Adrenal gland (tissue), 12 donors: ENCODE measurements around the gene PLXNA2. TPM values are rescaled to one million over a fixed set of nuclear protein-coding genes. Genes with fewer than 3 reads are reported as not detected.

Experiments used
- DNase-seq, 7 donors: peaks; one replicate each; pipeline ENCODE4 v3.0.0-alpha.2; 2019 to 2020
- H3K27ac ChIP-seq, 5 donors: fragments of 200-600 bp; sonication (generic) in 4 of 5; 1 replicate in 3 of 5; 2 replicates in 2 of 5; pipeline versions ENCODE4 v1.5.1 to v1.8.0; 2016 to 2020; ENCODE audit warnings: mild to moderate bottlenecking in 1 of 5
- H3K27me3 ChIP-seq: fragments of 200-600 bp; 2 replicates; pipeline ENCODE4 v1.8.0; 2021
- H3K36me3 ChIP-seq, 2 donors: fragments of 200-600 bp; replicated peaks in 1 of 2; 1 replicate in 1 of 2; 2 replicates in 1 of 2; pipeline versions ENCODE4 v1.5.1 to v1.8.0; 2018 to 2022
- H3K4me1 ChIP-seq, 2 donors: fragments of 200-600 bp; replicated peaks in 1 of 2; 1 replicate in 1 of 2; 2 replicates in 1 of 2; pipeline versions ENCODE4 v1.5.1 to v1.8.0; 2018 to 2021
- H3K4me3 ChIP-seq, 4 donors: fragments of 200-600 bp; sonication (generic) in 3 of 4; one replicate each; pipeline ENCODE4 v1.5.1; 2016 to 2018
- H3K9me3 ChIP-seq, 3 donors: fragments of 200-600 bp; sonication (generic) in 1 of 3; replicated peaks in 1 of 3; 1 replicate in 2 of 3; 2 replicates in 1 of 3; pipeline versions ENCODE4 v1.5.1 to v1.8.0; 2016 to 2021
- CTCF ChIP-seq, 6 experiments: fragments of 450-650 bp in 4 of 6; fragments of 200-600 bp in 2 of 6; sonication (generic) in 1 of 6; IDR thresholded peaks; 1 replicate in 5 of 6; 2 replicates in 1 of 6; pipeline versions ENCODE4 v1.5.1 to v1.8.0; 2016 to 2021; ENCODE audit warnings: antibody characterized with exemption in 6 of 6, mild to moderate bottlenecking in 2 of 6, moderate library complexity in 1 of 6
- POLR2A ChIP-seq, 2 donors: fragments of 450-650 bp; IDR thresholded peaks; one replicate each; pipeline ENCODE4 v1.6.1; 2017; ENCODE audit warnings: antibody characterized with exemption in 2 of 2, mild to moderate bottlenecking in 2 of 2, moderate library complexity in 1 of 2
- WGBS, 4 donors: extraction: QIAGEN DNeasy Blood & Tissue Kit in 2 of 4; methylation state at CpG; one replicate each; pipeline versions ENCODE4 v1.1.5 to v1.1.7; 2013 to 2017; 5-methylcytosine and 5-hydroxymethylcytosine counted together
- intact Hi-C, 2 donors: fragments of 100-400 bp; cut with DNase I; formaldehyde crosslinking; loops; one replicate each; pipeline versions ENCODE4 v1.14.1 to v1.15.0; 2022 to 2023
- polyA plus RNA-seq, 3 donors: library from polyadenylated mRNA; stranded (reverse); fragments of 200-250 nt in 2 of 3; fragments of 350-450 nt in 1 of 3; fragmentation: Illumina TruSeq in 1 of 3; extraction: RNeasy Lipid Tissue Mini Kit (QIAGEN cat#74804) in 1 of 3; gene quantifications; one replicate each; pipeline ENCODE4 v1.2.3, GENCODE V29; 2013 to 2014
- total RNA-seq, 9 donors: library from RNA; depleted of rRNA in 4 of 9; stranded (reverse); fragments of >200 nt in 4 of 9; fragments of 120-200 nt in 1 of 9; fragmentation: NEBNext Ultra II Directional in 1 of 9; extraction: Animal tissue kit (Norgen Biotek cat#: 25700) in 1 of 9; gene quantifications; one replicate each; pipeline versions ENCODE4 v1.1.0 to v1.2.4, GENCODE V29; 2013 to 2023
- donor health status: healthy with polysubstance abuse.
- donor health status: Bipolar disorder and iron deficiency.
- donor health status: DM: yes; HTN: yes; CAD: no.
- donor health status: DM: no; HTN: no; CAD: no.
- donor health status: DM: no; HTN: no; CAD: no.
- donor health status: DM: yes; HTN: yes; CAD: no.

Gene PLXNA2
- total and polyA plus RNA-seq, 12 donors = 2.7 to 9.4 (median 4.5) TPM

- no peaks in the 10 kb centered on the region for H3K9me3 ChIP-seq
- H3K4me3 ChIP-seq = no peak overlapping the region
- TF ChIP-seq POLR2A (IDR thresholded peaks at IDR 0.05) = no peak
- no peak for TF ChIP-seq CTCF (IDR thresholded peaks at IDR 0.05)
- H3K36me3 ChIP-seq = peaks cover 0 to 8% of the 10 kb centered on the region in 2 donors
- intact Hi-C loops = no loop called here
- no peaks in the 10 kb centered on the region for H3K27me3 ChIP-seq
- no peak for DNase-seq
- 63 to 92% (median 74%) methylated on average over 6 to 7 of the region's 7 CpGs for WGBS, 4 donors
- H3K4me1 ChIP-seq = peaks cover 0 to 22% of the 10 kb centered on the region in 2 donors
- H3K27ac ChIP-seq = no peak overlapping the region
Observed at GRCh38 chr1:208028526-208028925, 215.7 kb downstream of the PLXNA2 start.

- no peak overlapping the region for H3K4me3 ChIP-seq
- no peak for DNase-seq
- peaks cover 0 to 22% of the 10 kb centered on the region in 2 donors for H3K4me1 ChIP-seq
- no peaks in the 10 kb centered on the region for H3K27me3 ChIP-seq
- peaks cover 0 to 8% of the 10 kb centered on the region in 2 donors for H3K36me3 ChIP-seq
- WGBS, 4 donors = 93 to 97% (median 94%) methylated on average over 8 to 11 of the region's 11 CpGs
- H3K9me3 ChIP-seq = no peaks in the 10 kb centered on the region
- intact Hi-C loops = no loop called here
- TF ChIP-seq CTCF (IDR thresholded peaks at IDR 0.05) = no peak
- H3K27ac ChIP-seq = no peak overlapping the region
Observed at GRCh38 chr1:208027861-208028260, 216.3 kb downstream of the PLXNA2 start.

GRCh38 chr1:208026880-208027438 is 217.2 kb downstream of the PLXNA2 start:
- H3K27ac ChIP-seq = no peak overlapping the region
- intact Hi-C loops = no loop called here
- TF ChIP-seq POLR2A (IDR thresholded peaks at IDR 0.05) (no peak), CTCF (IDR thresholded peaks at IDR 0.05) (no peak)
- H3K27me3 ChIP-seq = no peaks in the 10 kb centered on the region
- H3K4me1 ChIP-seq = peaks cover 0 to 22% of the 10 kb centered on the region in 2 donors
- H3K36me3 ChIP-seq = peaks cover 0 to 5% of the 10 kb centered on the region in 2 donors
- no peak overlapping the region for H3K4me3 ChIP-seq
- no peaks in the 10 kb centered on the region for H3K9me3 ChIP-seq
- DNase-seq = no peak
- 90 to 92% (median 91%) methylated on average over 14 of the region's 14 CpGs for WGBS, 4 donors

- WGBS, 4 donors = 88 to 98% (median 90%) methylated on average over 7 of the region's 7 CpGs
- Histone ChIP-seq H3K27ac (no peak overlapping the region), H3K36me3 (peaks cover 0 to 5% of the 10 kb centered on the region in 2 donors), H3K4me1 (peaks cover 0 to 10% of the 10 kb centered on the region in 2 donors), H3K9me3 (no peaks in the 10 kb centered on the region), H3K4me3 (no peak overlapping the region), H3K27me3 (no peaks in the 10 kb centered on the region)
- intact Hi-C loops = no loop called here
- no peak for TF ChIP-seq CTCF (IDR thresholded peaks at IDR 0.05)
- TF ChIP-seq POLR2A (IDR thresholded peaks at IDR 0.05) = no peak
- DNase-seq = no peak
Observed at GRCh38 chr1:208025031-208025430, 219.2 kb downstream of the PLXNA2 start.
